GM18505 (cell line): ENCODE measurements around the gene ATG4B.

Experiments used
- ATAC-seq: cut with Tn5 transposase; IDR thresholded peaks from one replicate; pipeline ENCODE4 v1.9.1; 2021; ENCODE audit not compliant: unreplicated experiment
- POLR2A ChIP-seq: IDR thresholded peaks from 4 replicates; pipeline ENCODE4 v1.6.1; 2011; ENCODE audit warnings: borderline replicate concordance; ENCODE audit not compliant: insufficient read depth, insufficient read length; ENCODE audit errors: extremely low read depth

Gene ATG4B

DNA sequence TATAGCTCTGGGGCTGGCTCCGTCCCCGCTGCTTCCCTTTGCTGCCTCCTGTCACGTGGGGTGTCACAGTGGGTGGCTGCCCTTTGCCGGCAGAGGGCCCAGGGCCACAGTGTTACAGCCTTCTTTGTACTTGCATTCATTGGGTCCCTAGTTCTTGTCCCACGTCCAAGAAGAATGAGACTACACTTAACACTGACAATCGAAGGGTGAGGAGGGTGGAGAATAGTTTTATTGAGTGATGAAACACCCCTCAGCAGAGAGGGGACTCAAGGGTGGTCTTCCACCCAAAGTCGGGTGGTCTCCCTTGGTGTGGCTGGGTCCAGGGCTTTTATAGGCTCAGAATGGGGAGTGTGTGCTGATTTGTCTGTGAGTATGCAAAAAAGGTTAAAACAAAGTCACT lies 1.9 kb downstream of the ATG4B start:
- no peak for ATAC-seq
- no peak for TF ChIP-seq POLR2A

DNA sequence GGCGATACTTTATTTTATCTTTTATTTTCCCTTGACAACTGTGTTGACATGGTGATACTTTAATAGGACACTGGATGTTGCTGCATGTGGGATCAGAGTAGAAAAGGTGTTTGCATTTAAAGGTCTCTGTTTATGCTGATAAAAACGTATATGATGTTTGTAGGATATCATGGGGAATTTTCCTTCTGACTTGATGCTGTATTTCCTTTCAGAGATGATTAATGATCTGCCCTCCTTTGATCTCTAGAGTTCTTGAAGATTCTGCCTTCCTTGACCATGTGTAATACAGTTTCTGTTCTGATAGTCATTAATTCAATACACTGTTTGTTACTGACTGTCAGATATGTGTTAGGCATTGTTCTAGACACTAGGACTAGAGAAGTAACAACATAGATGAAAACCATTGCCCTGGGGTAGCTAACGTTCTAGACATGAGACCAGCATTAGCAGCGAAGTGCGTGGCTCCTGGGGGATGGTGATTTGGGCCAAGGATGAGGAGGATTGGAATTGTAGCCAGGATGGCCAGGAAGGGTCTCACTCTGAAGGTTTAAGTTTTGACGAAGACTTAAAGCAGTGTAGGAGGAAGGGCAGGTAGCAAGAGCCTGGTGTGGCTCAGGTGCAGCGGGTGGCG lies 2.8 kb downstream of the ATG4B start:
- TF ChIP-seq POLR2A, result no peak
- ATAC-seq, result no peak

DNA sequence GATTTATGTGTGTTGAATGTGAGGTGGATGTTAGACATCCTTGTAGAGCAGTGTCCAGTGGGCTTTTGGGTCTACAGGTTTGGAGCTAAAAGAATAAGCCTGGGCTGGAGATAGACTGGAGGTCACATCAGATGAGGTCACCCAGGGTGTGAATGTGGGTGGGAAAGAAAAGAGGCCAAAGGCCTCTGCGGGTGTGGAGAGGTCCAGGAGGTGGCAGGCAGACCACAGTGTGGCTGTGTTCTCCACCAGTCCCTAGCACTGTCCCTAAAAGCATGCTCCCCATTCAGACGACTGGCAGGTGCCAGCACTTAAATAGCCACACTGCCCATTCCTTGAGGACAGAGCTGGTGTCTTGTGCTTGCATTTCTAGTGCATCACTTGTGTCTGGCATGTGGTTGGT lies 4.1 kb downstream of the ATG4B start:
- no peak for TF ChIP-seq POLR2A
- ATAC-seq, result no peak

DNA sequence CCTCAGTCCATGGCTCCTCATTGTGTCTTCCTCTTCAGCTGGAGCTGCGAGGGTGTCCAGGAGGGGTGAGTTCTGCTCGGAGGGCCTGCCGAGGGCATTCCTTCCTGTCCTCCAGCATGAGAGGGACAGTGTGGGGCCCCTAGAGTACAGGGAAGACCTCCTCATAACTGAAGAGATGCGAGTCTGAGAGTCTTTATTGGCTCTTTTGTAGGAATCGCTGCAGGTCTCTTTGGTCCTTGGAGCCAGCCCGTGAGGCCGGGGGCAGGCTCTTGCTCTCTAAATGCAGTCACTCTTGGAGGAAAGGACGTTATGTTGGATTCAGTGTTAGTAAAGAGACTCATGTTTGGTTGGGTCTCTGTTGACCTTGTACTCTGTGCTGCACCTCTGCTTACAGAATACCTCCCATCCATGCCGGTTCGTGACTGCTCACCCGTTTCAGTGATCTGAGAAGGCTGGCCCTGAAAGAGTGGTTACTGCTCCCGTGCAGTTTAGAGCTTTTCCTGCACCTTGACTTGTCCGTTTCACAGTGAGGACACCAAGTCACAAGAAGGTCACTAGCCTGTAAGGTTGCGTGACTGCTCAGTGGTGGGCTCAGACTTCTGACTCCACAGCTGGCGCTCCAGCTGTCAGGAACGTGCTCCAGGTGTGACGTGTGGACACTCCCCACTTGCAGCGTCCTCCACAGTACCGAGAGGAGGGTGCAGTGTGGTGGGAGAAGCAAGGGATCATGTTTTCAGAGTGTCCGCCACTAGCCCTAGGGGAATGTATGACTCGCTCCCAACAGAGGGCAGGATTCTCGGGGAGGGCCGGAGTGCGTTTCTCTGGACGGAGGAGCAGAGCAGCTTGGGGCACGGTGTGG lies 7.8 kb downstream of the ATG4B start:
- ATAC-seq, result no peak
- no peak for TF ChIP-seq POLR2A

DNA sequence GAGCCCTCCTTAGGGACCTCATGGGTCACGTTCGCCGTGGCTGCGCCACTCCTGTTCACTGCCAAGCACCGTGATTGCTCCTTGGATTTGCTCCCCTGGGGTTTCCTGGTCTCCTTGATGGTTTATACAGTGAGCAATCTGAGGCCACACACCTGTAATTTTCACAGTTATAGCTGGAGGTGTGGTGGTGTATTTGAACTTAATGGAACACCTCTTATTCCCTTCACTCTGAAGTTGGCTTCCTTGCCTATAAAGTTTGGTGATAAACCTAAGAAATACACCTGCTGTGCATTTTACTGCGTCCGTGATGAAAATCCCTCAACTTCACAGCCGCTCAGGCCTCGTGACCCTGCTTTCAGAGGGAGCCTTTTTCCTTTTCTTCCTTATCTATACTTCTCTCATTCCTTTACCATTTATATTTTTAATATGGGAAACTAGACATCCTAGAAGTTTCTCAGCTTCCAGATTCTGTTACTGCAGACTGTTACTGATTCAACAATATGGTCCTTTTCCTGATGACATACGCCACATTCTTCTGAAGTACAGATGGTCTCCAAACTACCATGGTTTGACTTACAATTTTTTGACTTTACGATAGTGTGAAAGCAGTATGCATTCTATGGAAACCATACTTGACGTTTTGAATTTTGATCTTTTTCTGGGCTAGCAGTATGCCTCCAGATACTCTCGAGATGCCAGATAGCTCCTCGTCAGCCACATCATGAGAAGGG lies 8.6 kb downstream of the ATG4B start:
- TF ChIP-seq POLR2A, result no peak
- ATAC-seq, result no peak

DNA sequence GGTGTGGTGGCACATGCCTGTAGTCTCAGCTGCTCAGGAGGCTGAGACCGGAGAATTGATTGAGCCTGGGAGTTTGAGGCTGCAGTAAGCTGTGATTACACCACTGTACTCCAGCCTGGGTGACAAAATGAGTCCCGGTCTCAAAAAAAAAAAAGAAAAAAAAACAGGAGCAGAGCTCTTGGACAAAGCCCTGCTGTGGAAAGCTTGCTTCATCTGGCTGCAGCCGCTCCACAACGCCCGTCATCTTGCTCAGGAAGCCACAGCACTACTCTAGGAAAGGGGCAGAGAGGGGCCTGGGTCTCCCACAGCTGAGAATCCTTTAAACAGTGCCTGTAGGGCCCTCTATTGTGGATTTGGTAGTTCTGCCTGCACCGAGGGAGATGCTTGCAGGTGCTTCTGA lies 11.0 kb downstream of the ATG4B start:
- no peak for ATAC-seq
- no peak for TF ChIP-seq POLR2A

DNA sequence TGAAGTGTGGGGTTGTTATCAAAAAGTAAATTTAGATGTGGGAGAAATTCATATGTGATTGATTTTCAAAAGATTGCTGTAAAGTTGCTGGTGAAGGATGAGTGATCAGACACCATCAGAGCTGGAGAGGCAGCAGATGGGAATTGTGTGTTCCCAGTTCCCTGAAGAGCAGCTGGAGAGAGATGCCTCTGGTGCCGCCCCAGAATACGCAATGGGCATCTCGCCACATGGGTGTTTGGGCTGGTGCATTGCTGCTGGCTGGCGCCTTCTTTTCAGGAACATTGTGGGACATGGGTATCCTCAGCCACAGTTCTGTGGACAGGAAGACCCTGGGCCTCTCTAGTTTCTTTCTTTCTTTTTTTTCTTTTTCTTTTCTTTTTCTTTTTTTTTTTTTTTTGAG lies 11.9 kb downstream of the ATG4B start:
- TF ChIP-seq POLR2A, result no peak
- no peak for ATAC-seq

DNA sequence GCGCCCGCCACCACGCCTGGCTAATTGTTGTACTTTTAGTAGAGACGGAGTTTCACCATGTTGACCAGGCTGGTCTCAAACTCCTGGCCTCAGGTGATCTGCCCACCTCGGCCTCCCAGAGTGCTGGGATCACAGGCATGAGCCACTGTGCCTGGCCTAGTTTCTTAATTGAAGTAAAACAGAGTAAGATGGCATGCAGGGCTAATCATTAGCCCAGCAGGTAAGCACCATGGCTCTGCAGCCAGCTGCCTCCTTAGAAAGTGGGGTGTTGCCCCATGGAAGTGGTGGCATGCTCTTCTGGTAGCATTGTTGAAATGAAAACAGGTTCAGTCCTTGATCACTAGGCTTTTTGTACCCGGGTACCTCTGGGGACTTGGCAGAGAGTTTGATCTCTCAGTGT lies 12.4 kb downstream of the ATG4B start:
- ATAC-seq, result no peak
- TF ChIP-seq POLR2A, result no peak

DNA sequence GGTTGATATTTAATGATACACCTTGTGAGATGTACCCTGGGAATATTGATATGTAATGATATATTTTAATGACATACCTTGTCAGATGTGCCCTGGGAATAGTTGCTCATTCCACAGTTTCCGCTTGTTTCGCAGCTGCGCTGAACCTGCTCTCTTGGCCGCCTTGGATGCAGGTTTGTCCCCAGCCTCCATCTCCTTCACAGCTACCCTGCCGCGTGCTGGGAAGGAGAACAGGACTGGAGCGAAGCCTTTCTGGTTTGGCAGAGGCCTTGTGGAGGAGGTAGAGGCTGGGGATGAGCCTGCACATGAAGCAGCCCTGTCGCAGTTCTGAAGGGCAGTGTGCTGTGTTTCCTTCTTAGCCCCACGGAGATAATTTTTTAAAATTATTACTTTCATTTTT lies 14.6 kb downstream of the ATG4B start:
- ATAC-seq, result no peak
- no peak for TF ChIP-seq POLR2A

DNA sequence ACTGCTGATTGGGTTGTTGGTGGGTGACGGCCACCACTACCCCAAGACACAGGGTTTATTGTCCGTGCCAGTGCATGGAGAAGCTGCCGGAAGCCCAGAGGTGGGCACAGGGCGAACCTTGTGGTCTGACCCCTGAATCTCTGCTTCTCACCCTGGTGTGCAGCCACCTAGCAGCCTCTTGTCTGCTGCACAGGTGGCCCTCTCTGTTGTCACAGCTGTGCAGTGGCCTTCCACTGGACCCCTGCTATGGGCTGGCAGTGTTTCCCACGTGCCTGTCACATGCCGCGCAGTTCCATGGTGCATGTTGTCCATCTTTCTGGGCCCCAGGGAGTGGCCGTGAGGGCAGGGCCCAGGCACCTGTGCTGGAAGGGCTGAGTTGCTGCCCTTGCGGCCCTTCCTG lies 15.2 kb downstream of the ATG4B start:
- TF ChIP-seq POLR2A, result no peak
- no peak for ATAC-seq

DNA sequence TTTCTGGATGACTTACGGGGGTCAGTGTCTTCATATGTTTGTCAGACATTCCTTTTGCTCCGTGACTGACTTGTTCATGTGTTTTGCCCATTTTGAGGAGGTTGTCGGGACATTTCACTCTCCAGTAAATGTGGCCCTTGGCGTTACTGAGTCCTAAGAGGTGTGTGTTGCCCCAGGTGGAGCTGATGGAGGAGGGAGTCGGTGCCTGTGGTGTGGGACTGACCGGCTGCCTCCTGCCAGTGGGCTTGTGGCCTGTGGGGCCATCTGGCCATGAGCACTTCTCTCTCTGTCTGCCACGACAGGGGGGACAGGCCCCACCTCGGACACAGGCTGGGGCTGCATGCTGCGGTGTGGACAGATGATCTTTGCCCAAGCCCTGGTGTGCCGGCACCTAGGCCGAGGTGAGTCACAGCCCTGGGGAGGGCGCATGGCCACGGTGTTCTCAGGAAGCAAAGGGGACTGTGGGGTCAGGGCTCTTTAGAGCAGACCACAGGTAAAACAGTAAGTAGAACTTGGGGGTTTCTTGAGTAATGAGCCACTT lies 15.8 kb downstream of the ATG4B start:
- ATAC-seq, result no peak
- no peak for TF ChIP-seq POLR2A

DNA sequence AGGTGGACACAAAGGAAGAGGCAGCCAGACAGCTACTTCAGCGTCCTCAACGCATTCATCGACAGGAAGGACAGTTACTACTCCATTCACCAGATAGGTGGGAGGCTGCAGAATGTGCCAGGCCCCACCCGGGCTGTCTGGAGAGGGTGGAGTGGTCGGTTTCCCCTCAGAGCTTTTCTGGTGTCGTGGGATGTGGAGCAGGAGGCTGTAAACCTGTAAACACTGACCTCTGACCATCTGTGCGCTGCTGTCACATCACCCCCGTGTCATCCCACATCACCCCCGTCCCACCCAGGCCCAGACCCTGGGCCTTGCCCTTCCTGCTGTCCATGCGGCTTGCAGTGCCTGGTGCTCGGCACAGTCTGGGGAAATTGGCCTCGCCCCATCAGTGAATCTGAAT lies 17.1 kb downstream of the ATG4B start:
- no peak for TF ChIP-seq POLR2A
- no peak for ATAC-seq

DNA sequence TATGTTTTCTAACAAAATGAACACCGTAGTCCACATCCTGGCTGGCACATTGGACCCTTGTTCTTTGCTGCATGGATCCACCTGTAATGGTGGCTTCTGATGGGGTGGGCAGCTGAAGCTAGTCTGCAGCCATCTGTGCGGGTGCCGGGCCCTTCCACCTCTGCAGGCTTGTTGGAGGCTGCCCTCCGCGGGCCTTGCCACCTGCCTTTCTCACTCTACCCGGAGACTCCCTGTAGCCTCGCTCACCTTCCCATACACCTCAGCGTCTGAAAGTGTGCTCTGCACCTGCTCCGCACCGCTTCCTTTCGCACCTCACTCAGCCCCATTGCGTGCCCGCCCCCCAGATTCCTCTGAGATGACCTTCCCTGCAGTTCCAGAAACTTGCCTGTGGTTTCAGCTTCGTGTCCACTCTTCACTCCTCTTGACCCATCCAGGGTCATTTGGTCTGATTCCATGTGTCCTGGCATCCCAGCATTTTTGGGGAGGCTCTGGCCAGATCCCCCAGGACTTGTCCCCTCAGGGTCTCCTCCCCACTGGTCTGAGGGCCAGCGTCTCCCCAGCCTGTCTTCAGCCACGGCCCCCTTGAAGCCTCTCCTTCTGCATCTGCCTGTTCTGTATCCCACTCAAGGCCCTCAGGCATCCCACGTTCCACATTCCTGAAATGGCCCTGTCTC lies 18.2 kb downstream of the ATG4B start:
- ATAC-seq, result no peak
- TF ChIP-seq POLR2A, result no peak

DNA sequence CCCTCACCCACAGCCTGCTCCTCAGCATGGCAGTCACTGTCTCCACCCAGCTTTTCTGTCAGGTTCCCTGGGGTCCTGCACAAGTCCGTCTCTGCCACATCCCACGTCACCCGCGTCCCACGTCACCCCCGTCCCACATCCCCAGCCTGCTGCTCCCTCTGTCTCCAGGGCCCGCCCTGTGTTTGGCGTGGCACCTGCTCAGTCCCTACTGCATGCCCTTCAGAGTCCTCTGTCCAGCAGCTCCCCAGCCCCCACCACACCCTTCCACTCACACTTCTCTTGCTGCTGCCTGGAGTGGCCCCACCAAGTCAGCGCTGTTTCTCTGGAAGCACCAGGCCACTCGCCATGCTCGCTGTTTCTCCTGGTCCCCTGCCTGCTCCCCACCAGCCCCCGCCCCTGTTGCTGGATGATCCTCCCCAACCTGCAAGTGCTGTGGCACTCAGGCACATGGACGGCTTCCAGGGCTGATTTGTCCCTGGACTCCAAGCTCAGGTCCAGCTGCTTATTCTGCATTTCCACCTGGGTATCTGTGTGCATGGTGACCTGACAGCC lies 18.8 kb downstream of the ATG4B start:
- TF ChIP-seq POLR2A, result no peak
- ATAC-seq, result no peak

DNA sequence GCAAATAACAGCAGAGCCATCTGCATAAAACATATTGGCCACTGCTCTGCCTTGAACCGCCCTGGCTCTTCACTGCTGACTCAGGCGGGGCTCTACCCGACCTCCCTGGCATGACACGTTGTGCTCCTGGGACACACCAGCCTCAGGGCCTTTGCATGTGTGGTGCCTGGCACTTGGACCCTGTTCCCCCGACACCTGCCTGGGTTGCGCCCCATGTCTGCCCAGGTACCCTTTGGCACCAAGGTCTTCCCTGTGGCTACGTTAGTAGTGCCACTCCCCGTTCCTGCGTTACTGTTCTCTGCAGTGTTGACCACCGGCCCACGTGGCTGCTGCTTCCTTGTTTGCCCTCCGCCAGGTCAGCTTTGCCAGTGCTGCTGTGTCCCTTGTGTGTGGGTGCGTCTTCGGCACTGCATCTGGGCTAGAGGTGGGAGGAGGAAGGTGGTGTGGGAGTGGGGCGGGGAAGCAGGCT lies 20.3 kb downstream of the ATG4B start:
- ATAC-seq, result no peak
- no peak for TF ChIP-seq POLR2A
